Hepatocyte (in vitro differentiated cells): ENCODE data around the gene IDH2.

Source experiments
- EZH2 ChIP-seq: fragments of 200-600 bp; sonication (generic); IDR thresholded peaks from 2 replicates; pipeline ENCODE4 v1.6.1; 2016; ENCODE audit warnings: antibody characterized with exemption, mild to moderate bottlenecking, borderline replicate concordance
- TF ChIP-seq, protein P1 (sequence below): fragments of 200-600 bp; sonication (generic); IDR thresholded peaks from 2 replicates; pipeline ENCODE4 v1.5.1; 2016; ENCODE audit warnings: antibody characterized with exemption, mild to moderate bottlenecking; ENCODE audit not compliant: poor library complexity

DNA sequence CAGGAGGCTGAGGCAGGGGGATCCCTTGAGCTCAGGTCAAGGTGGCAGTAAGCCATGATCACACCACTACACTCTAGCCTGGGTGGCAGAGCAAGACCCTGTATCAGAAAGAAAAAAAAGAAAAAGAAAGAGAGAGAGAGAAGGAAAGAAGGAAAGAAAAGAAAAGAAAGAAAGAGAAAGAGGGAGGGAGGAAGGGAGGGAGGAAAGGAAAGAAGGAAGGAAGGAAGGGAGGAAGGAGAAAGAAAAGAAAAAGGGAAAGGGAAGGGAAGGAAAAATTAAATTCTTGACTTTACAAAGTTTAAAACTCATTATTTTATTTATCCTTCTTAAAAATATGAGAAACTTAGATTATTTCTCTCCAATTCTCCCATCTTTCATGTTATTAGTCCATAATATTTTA, 17.1 kb upstream of the IDH2 start:
- TF ChIP-seq, protein P1, sequence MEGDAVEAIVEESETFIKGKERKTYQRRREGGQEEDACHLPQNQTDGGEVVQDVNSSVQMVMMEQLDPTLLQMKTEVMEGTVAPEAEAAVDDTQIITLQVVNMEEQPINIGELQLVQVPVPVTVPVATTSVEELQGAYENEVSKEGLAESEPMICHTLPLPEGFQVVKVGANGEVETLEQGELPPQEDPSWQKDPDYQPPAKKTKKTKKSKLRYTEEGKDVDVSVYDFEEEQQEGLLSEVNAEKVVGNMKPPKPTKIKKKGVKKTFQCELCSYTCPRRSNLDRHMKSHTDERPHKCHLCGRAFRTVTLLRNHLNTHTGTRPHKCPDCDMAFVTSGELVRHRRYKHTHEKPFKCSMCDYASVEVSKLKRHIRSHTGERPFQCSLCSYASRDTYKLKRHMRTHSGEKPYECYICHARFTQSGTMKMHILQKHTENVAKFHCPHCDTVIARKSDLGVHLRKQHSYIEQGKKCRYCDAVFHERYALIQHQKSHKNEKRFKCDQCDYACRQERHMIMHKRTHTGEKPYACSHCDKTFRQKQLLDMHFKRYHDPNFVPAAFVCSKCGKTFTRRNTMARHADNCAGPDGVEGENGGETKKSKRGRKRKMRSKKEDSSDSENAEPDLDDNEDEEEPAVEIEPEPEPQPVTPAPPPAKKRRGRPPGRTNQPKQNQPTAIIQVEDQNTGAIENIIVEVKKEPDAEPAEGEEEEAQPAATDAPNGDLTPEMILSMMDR: no peak
- TF ChIP-seq EZH2: no peak
